D721Med (cell line): ENCODE results near the gene KATNB1.
A peak's percentile ranks its signal among the peaks of the same experiment; 100 is the strongest.
"Not testable (repeated sequence)": the region's sequence is repeated elsewhere in the genome, so short reads cannot be mapped to it uniquely, and the experiment has no call there.

Experiments used
- DNase-seq: peaks from one replicate; pipeline ENCODE4 v3.0.0; 2011; ENCODE audit warnings: low spot score; ENCODE audit not compliant: insufficient read length
- FAIRE-seq: peaks from 2 replicates; lab custom pipeline; 2011; peaks lifted over from hg19 to GRCh38; lab: Jason Lieb, UNC
- TF ChIP-seq, protein P1 (sequence below): IDR thresholded peaks from 2 replicates; pipeline ENCODE4 v1.5.1; 2012; ENCODE audit warnings: mild to moderate bottlenecking, control low read depth; ENCODE audit not compliant: insufficient read depth; ENCODE audit errors: missing control alignments

KATNB1 gene

GRCh38 chr16:57788252-57788841 is 52.8 kb downstream of the KATNB1 start:
- FAIRE-seq (no peak), DNase-seq (no peak)
- TF ChIP-seq, protein P1, sequence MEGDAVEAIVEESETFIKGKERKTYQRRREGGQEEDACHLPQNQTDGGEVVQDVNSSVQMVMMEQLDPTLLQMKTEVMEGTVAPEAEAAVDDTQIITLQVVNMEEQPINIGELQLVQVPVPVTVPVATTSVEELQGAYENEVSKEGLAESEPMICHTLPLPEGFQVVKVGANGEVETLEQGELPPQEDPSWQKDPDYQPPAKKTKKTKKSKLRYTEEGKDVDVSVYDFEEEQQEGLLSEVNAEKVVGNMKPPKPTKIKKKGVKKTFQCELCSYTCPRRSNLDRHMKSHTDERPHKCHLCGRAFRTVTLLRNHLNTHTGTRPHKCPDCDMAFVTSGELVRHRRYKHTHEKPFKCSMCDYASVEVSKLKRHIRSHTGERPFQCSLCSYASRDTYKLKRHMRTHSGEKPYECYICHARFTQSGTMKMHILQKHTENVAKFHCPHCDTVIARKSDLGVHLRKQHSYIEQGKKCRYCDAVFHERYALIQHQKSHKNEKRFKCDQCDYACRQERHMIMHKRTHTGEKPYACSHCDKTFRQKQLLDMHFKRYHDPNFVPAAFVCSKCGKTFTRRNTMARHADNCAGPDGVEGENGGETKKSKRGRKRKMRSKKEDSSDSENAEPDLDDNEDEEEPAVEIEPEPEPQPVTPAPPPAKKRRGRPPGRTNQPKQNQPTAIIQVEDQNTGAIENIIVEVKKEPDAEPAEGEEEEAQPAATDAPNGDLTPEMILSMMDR = no peak

GRCh38 chr16:57788951-57789350 is 53.4 kb downstream of the KATNB1 start:
- no peak for FAIRE-seq
- no peak for DNase-seq
- TF ChIP-seq, protein P1 = no peak

- FAIRE-seq (no peak), DNase-seq (no peak)
- TF ChIP-seq, protein P1 = no peak
Measured at GRCh38 chr16:57791195-57791892, 55.8 kb downstream of the KATNB1 start.

DNA sequence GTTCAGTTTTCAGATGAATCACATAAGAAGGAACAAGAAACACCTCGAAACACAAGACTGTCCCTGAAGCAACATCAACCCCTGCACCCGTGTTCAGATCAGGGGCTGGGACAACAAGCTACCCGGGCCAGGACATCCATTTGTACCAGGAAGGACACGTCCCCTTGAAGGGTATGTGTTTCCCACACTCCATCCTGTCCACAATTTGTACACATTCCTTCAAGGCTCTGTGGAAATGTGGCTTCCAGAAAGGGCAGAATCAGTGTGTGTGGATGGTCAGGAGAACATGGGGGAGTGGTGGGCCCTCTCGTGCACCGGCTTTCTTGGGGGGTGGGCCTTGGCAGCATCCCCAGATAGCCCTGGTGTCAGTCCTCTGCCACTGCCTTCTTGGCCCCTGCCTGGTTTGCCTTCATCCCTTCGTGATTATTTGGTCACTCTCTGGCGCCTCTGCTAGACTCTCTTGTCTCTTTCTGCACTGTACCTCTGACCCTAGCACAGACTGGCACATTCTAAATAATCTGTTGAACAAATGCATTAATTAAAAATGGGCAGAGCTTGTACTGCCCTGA is 56.4 kb downstream of the KATNB1 start:
- FAIRE-seq = no peak
- TF ChIP-seq, protein P1 = no peak
- no peak for DNase-seq

DNA sequence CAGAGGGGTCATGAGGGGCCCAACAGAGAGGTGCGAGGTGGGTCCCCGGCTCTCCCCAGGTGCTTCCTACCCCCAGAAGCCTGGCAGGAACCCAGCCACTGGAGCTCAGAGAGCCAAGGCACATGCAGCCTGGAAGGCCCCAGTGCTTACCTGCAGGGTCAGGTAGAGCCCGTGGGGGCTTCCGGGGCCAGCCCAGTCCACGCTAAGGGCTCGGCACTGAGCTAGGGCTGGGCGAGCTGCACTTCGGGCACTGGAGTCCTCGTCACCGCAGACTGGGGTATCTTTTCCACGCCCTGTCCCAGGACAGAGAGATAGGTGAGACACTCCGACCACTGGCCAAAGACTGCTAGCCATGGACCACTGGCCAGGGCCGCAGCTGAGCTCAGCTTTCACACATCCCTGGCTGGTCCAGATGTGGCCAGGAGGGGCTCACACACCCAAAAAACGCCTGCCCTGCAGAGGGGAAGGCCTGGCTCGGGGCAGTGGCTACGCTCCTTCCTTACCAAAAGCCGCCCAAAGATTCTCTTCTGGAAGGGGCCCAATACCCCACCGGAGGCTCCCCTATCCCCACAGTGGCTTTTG is 59.4 kb downstream of the KATNB1 start:
- TF ChIP-seq, protein P1 = no peak
- FAIRE-seq = no peak
- no peak for DNase-seq

- TF ChIP-seq, protein P1 = peak; percentile 54
- FAIRE-seq (no peak), DNase-seq (no peak)
Measured at GRCh38 chr16:57795431-57795878, 59.9 kb downstream of the KATNB1 start.

GRCh38 chr16:57796014-57796413 is 60.4 kb downstream of the KATNB1 start:
- not testable (repeated sequence) for DNase-seq, FAIRE-seq
